ENCODE data around the gene GPSM1. TPM values are rescaled to one million over a fixed set of nuclear protein-coding genes. Genes with fewer than 3 reads are reported as not detected.

GPSM1 gene
- total RNA-seq, 1 experiment from 2014 or later: 26.9 TPM

GRCh38 chr9:136326061-136326760 lies 1.1 kb upstream of the GPSM1 start:
- no peak for DNase-seq
- H2AFZ ChIP-seq (ENCODE audit: low read length): no peak overlapping the region
- peaks cover 8% of the 10 kb centered on the region for H3K4me1 ChIP-seq (ENCODE audit: insufficient read depth, low read length)
- ATAC-seq: no peak
- intact Hi-C loops (cut with micrococcal nuclease): no loop called here
- no peaks in the 10 kb centered on the region for H3K36me3 ChIP-seq (ENCODE audit: low read depth, low read length)
- TF ChIP-seq CTCF (conservative IDR thresholded peaks at IDR 0.05; ENCODE audit: low read depth, low read length) (no peak), EZH2phosphoT487 (IDR thresholded peaks at IDR 0.05; ENCODE audit: borderline replicate concordance, low read length) (no peak), EZH2 (IDR thresholded peaks at IDR 0.05; ENCODE audit: low read length, unreplicated experiment) (no peak)
- ChIA-PET CTCF (no interaction called here), POLR2A (ENCODE audit: unreplicated experiment) (no interaction called here)
- no peak overlapping the region for H3K9ac ChIP-seq (ENCODE audit: low read length)
- BruUV-seq (replicated peaks): no TSS peak
- peaks cover 30% of the 10 kb centered on the region for H3K79me2 ChIP-seq (ENCODE audit: low read length)
- H4K20me1 ChIP-seq (ENCODE audit: low read length): peaks cover 4% of the 10 kb centered on the region; the same call in 1 of the 2 replicates
- H3K27me3 ChIP-seq (ENCODE audit: low read length): no peaks in the 10 kb centered on the region
- H3K4me2 ChIP-seq (ENCODE audit: low read length): no peak overlapping the region
- H3K9me3 ChIP-seq (ENCODE audit: low read length): no peaks in the 10 kb centered on the region
- H3K4me3 ChIP-seq (ENCODE audit: low read length): no peak overlapping the region
- H3F3A ChIP-seq (ENCODE audit: low read length, unreplicated experiment): no peaks in the 10 kb centered on the region
- H3K27ac ChIP-seq (ENCODE audit: low read length): no peak overlapping the region
- no peaks in the 10 kb centered on the region for H3K9me2 ChIP-seq (replicated peaks; ENCODE audit: low read length)

- Histone ChIP-seq H3K4me2 (ENCODE audit: low read length) (no peak overlapping the region), H3K36me3 (ENCODE audit: low read depth, low read length) (no peaks in the 10 kb centered on the region), H3K9me3 (ENCODE audit: low read length) (no peaks in the 10 kb centered on the region), H3K79me2 (ENCODE audit: low read length) (peaks cover 30% of the 10 kb centered on the region), H3K27ac (ENCODE audit: low read length) (no peak overlapping the region), H4K20me1 (ENCODE audit: low read length) (peaks cover 4% of the 10 kb centered on the region; the same call in 1 of the 2 replicates), H3K4me1 (ENCODE audit: insufficient read depth, low read length) (peaks cover 8% of the 10 kb centered on the region), H3K4me3 (ENCODE audit: low read length) (no peak overlapping the region), H3K9ac (ENCODE audit: low read length) (no peak overlapping the region), H2AFZ (ENCODE audit: low read length) (no peak overlapping the region), H3F3A (ENCODE audit: low read length, unreplicated experiment) (no peaks in the 10 kb centered on the region), H3K27me3 (ENCODE audit: low read length) (no peaks in the 10 kb centered on the region), H3K9me2 (replicated peaks; ENCODE audit: low read length) (no peaks in the 10 kb centered on the region)
- no peak; the same call in 1 of the 2 replicates for ATAC-seq
- intact Hi-C loops (cut with micrococcal nuclease): no loop called here
- ChIA-PET CTCF (no interaction called here), POLR2A (ENCODE audit: unreplicated experiment) (no interaction called here)
- DNase-seq: no peak
- TF ChIP-seq EZH2phosphoT487 (IDR thresholded peaks at IDR 0.05; ENCODE audit: borderline replicate concordance, low read length) (no peak), CTCF (conservative IDR thresholded peaks at IDR 0.05; ENCODE audit: low read depth, low read length) (no peak), EZH2 (IDR thresholded peaks at IDR 0.05; ENCODE audit: low read length, unreplicated experiment) (no peak)
- BruUV-seq (replicated peaks): no TSS peak
Observed at GRCh38 chr9:136326761-136327303, 507 bp upstream of the GPSM1 start.

All from PC-3 (cell line).